GM21717 (cell line): Measurements from ENCODE around the gene SMAD7.

Source experiments
- ATAC-seq: cut with Tn5 transposase; IDR thresholded peaks from one replicate; pipeline ENCODE4 v1.9.1; 2021; ENCODE audit warnings: mild to moderate bottlenecking, moderate library complexity; ENCODE audit not compliant: unreplicated experiment

The SMAD7 gene

GRCh38 chr18:48899558-48900174 is 51.1 kb downstream of the SMAD7 start:
- no peak for ATAC-seq

DNA sequence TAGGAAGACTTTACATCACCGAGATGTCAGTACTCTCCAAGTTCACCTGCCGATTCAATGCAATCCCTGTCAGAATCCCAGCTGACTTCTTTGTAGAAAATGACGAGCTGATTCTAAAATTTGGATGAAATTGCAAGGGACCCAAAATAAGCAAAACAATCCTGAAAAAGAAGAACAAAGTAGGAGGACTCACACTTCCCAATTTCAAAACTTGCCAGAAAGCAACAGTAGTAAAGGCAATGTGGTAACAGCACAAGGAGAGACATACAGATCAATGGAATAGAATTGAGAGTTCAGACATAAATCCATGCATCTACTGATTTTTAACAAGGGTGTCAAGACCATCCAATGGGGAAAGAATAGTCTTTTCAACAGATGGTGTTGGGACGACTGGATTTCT is 52.2 kb downstream of the SMAD7 start:
- ATAC-seq: no peak

DNA sequence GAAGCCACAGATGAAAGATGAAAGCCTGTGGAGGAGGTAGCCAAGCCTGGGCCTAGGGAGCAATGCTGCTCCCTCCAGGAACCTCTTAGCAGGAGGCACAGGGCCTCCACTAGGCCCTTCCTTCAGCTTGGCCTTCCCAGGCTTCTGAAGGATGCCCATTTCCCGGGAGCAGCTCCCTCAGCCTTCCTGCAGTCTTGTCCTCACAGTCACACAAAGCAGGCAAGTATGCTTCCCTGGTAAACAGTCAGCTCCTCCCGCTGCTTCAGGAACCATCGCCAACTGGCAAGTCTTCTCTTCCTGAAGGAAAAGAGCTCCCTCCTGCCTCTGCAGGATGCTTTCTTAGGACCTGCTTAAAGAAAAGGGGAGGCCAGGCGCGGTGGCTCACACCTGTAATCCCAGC is 53.2 kb downstream of the SMAD7 start:
- ATAC-seq: no peak

DNA sequence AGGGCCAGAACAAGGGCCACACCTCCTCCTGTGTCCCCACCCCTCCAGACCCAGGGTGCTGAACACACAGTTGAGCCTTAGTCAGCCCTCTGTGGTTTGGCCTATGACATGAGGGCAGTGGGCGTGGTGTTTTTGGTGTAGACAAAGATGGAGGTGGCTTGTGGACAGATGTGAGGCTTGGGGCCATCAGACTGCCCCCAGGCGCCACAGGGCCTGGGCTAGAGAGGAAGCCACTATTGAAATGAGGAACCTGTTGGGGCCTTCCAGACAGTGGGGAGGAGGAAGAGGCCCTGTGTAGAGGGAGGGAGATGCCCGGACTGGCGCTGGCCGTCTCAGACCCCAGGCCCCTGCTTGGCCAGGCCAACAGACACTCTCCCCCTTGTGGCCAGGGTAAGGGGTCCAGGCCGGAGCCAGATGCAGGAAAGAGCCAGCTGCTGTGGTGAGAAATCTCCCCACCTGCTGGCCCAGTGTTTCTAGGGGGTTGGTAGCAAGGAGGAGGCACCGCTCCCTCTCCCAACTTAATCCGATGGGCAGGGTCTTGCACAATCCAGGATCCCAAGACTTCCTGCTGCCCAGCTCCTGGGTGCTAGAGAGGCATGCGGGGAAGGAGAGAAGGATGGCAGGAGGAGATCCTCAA is 53.8 kb downstream of the SMAD7 start:
- ATAC-seq: no peak

DNA sequence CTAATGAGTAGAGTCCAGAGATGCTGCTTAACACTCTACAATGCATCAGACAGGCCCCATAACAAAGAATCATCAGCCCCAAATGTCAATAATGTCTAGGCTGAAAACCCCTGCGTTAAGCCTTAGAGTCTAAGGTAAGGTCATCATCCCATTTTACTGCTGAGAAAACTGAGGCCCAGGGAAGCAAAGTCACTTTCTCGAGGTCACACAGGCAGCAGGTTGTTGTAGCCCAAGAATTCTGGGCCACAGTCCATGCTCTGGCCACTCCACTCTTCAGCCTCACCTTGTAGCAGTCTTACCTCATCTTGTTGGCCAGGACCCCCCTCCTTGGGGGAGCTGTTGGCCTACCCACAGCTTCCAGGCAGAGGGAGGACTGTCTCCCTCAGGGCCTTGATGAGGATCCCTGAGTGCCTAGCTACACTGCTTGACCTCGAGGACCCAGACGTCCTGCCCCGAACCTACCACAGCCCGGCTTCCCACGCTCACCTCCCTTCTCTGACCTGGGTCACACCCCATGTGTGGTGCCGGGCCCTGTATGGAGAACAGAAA is 54.4 kb downstream of the SMAD7 start:
- ATAC-seq: no peak

GRCh38 chr18:48894799-48895346 is 55.9 kb downstream of the SMAD7 start:
- ATAC-seq: no peak

- no peak for ATAC-seq
Measured at GRCh38 chr18:48893608-48894600, 56.9 kb downstream of the SMAD7 start.

DNA sequence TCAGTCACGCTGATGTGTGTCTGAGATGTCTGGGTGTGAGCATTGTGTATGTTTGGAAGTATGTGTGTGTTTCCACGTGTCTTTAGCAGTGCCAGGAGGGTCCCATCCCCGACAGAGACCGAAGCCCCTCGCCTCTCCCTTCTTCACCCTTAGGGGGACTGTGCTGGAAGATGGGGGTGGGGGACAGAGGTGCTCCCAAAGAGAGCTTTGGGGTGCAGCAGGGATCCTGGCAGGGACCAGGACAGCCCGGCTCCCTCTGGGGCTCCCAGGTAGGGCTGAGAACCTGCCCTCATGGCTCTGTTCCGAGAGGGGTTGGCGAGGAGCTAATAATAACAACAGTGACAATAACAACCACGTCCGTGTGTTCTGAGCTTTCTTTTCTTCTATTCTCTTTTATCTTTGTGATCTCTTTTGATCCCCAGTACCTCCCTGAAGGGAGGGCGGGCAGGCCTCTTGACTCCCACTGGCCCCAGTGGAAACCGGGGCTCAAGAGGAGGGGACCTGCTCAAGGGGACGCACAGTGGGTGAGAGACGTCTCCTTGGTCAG is 57.6 kb downstream of the SMAD7 start:
- ATAC-seq: no peak

- no peak for ATAC-seq
Measured at GRCh38 chr18:48892146-48892855, 58.5 kb downstream of the SMAD7 start.

- no peak for ATAC-seq
Measured at GRCh38 chr18:48891721-48892120, 59.0 kb downstream of the SMAD7 start.

DNA sequence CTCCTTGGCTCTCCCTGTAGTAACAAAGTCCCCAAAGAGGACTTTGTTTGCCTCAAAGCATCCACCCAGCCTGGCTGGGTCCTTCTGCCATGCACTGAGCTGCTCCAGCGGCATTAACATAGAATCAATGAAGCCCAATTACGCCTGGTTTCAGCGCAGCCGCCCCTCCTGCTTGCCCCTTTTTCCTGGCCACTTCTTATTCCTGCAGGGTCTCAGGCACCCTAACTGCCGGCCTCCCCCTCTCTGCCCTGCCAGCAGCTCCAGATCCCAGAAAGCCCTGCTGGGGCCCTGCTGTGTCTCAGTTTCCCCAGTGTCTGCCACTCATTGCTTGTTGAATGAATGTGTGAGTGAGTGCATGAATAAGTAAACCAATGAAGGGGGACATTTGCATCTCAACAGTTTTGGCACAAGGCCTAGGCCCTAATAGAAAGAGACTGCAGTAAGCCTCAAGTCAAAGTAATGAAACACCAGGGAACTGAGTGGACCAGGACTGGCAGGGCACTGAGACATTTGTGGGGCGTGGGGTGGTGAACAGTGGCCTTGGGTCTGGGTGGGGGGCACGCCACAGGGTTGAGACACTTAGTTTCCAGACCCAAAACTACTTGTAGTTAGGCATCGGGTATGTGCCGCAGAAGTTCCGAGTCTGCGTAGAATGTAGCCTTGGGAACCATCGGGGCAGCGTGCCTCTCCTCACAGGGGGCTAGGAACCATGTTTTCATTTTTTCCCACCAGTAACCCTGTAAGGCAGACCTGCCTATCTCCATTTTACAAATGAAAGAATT is 60.6 kb downstream of the SMAD7 start:
- ATAC-seq: no peak

GRCh38 chr18:48889115-48889941 is 61.4 kb downstream of the SMAD7 start:
- ATAC-seq: no peak

DNA sequence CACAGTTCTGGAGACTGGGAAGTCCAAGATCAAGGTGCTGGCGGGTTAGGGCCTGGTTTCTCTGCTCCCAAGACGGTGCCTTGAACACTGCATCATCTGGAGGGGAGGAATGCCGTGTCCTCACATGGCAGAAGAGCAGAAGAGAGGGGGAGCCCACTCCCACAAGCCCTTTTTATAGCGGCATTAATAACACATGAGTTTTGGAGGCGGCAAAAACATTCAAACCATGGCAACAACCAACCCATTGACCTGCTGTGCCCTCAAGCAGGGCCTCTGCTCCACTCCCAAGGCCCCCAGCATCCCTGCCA is 62.0 kb downstream of the SMAD7 start:
- no peak for ATAC-seq

- no peak for ATAC-seq
Measured at GRCh38 chr18:48887905-48888772, 62.6 kb downstream of the SMAD7 start.

DNA sequence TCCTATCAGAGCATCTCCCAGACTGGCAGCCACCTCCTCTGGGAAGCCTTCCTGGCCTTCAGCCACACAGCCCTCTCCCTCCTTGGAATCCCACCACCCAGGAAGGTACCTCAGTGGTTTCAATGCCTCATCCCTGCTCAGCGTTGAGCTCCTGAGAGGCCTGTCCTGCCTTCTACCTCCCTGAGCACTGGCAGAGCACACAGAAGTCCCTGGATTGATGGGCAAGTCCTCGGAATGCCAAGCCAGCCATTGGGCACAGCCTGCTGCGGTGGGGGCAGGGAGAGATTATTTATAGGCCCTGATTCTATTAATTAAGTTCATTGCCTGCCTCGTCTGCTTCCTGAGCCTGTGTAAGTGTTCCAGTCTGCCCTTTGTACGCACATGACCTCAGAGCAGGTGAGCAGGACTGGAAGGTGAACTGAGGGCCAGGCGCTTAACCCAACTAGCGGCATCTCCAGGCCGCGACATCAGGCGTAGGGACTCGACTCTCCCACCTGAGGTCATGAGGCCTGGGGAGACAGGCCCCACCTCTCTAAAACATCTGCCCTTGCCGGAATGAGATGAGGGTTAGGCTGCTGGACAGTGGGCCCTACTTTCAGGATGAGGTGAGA is 63.4 kb downstream of the SMAD7 start:
- no peak for ATAC-seq

GRCh38 chr18:48886520-48887293 is 64.1 kb downstream of the SMAD7 start:
- ATAC-seq: no peak
